Fibroblast of the conjunctiva (primary cell): Measurements from ENCODE around the gene UVSSA.
"Not testable (repeated sequence)": the region's sequence is repeated elsewhere in the genome, so short reads cannot be mapped to it uniquely, and the experiment has no call there.

Source experiments
- DNase-seq: peaks from one replicate; pipeline ENCODE4 v3.0.0-alpha.2; 2010; ENCODE audit warnings: low read depth

UVSSA gene

DNA sequence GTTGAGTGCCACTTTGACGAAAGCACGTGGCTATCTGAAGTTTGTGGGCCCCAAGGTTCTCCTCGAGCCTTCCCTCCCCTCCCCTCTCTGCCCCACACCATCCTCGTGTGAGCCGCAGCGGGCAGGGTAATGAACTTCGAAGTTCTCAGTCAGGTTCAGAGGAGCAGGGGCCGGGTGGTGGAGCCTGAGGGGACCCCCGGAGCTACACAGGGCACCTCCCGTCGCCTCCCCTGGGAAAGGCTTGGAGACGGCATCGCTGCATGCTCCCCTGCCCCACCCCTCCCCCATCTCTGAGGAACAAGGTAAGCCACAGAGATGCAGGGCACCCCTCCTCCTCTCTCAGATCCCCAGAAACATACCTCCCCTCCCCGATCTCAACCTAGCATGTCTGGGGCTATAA, 62.1 kb downstream of the UVSSA start:
- no peak for DNase-seq

DNA sequence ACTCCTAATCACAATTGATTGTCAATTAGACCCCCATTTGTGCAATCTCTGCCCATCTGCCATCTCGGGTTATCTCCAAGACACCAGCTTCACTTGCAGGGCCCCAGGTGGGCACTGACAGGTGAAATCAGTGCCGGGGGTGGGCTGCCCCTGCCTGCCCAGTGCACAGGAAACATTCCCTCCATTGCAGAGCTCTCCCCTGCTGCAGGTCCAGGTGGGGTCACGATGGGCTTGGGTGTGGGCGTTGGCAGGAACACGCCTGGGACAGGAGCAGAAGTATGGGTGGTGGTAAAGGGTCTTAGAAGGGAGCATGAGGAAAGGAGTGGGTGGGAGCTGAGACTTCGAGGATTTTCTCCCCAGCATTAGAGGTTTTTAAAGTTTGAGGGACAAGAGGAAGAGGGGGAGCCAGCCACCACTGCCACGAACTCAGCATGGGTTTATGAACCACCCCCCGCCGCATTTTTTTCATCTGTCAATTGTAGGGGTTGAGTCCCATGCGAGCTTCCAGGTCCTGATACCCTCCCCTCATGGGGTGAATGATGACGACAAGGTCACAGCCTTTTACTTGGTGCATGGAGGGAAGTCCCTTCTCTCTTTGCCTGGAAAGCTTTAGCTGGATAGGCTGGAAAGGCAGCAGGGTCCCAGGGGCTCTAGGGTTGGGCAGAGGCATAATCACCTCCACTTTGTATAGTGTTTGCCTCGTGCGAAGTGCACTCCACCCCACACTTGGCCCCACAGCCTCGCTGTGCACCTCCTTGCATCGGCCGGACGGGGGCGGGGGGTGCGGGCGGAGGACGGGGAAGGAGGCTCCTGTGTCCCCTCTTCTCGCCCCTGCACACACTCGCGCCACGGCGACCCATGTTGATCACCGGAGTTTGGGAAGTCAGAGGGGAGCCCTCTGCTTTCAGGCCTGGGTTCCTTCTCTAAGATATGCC, 62.8 kb downstream of the UVSSA start:
- DNase-seq: no peak

DNA sequence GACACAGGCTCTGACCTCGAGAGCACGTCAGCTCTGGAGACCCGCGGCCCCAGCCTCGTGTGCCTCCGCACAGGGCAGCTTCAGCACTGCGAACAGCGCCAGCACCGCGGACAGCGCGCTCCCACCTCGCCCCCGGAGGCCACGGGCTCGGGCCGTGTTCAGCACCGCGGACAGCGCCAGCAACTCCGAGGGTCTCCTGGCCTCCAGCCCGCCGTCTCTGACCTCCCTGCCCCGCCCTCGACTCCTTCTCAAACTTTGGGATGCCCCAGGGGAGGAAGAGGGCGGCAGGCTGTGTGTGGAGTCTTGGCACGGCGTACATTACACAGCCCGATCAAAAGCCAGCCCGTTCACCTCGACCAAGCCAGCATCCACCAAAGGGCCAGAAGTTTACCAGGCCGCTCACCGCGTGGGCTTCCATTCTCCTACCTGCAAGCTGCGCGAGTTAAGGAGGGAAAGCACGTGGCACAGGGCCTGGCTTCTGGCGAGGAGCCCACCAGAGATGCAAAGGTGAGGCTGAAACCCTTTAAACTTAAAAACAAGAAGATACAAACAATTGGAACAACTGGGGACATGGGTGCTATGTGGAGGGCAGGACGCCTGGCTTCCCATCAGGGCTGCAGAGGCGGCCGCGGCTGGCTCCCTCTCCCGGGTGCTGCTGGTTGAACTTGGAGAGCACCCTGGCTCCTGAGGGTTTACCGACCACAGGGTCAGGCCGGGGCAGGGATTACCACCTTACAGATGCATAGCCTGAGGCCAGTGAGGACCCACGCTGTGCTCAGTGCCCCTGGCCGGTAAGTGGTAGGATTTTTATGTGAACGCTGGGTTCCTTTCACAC, 63.7 kb downstream of the UVSSA start:
- DNase-seq: no peak

DNA sequence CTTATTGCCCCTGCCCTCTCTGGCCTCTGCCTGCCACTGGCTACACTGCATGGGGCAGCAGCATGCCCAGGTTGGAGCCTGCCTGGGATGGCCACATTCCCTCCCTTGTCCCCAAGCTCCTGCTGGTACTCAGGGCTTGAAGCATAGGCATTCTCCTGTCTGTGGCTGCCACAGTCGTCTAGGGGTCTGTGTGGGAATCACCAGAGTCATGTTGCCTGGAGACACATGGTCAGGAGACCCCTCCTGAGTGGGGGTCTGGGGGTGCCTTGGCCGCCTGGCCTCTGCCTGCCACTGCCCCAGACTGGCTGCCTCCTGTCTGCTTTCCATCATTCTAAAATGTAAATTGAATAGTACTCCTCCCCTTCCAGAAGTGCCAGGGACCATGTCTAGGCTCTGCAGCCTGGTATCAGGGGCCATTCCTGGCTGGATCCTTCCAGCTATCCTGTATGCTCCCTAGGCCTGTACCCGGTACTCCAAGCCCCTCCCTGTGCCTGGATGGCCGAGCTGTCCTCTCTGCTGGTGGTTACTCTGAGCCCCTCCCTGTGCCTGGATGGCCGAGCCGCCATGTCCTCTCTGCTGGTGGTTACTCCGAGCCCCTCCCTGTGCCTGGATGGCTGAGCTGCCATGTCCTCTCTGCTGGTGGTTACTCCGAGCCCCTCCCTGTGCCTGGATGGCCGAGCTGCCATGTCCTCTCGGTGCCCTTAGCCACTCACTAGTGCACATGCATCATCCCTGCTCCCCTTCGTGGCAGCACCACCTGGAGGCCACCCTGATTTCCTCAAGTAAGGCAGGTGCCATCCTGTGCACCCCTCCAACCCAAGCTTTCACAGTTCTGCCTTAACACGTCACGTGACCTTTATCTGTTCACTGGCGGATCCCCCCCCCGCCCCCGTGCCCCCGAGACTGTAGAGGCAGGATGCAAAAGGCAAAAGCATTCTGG, 64.7 kb downstream of the UVSSA start:
- DNase-seq: no peak

DNA sequence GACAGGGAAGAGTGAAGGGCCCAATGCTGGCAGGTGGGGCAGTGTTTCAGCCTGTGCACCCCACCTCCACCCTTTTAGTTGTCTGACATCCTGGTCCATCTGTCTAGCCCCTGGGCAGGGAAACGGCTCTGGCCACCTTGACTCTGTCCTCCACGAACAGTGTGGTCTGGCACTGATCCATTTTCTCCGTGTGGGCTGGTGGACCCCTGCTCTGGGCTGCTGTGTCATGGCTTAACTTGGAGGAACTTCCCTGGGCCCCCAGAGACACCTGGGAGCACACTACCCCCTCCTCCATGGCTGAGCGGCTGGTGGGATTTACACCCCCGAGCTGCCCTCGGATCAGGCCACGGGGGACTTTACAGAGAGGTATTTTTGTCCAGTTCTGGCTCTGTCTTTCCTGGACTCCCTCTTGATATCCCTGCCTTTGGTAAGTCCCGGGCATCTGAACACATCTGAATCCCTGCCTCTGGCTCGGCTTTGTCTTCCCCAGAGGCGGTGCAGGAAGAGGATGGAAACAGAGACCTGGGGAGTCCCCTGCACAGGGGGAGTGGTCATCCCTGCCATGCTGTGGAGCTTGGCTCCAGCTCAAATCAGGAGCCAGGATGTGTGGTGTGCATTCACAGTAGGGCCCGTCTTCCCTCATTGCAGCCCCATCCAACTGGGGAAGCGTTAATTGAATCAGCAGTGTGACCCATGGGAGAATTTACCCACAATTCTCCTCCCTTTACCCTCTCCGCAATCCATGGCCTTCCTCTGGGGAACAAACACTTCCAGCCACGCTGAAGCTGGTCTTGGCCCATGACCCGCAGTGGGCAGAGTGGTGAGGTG, 65.6 kb downstream of the UVSSA start:
- DNase-seq: no peak

DNA sequence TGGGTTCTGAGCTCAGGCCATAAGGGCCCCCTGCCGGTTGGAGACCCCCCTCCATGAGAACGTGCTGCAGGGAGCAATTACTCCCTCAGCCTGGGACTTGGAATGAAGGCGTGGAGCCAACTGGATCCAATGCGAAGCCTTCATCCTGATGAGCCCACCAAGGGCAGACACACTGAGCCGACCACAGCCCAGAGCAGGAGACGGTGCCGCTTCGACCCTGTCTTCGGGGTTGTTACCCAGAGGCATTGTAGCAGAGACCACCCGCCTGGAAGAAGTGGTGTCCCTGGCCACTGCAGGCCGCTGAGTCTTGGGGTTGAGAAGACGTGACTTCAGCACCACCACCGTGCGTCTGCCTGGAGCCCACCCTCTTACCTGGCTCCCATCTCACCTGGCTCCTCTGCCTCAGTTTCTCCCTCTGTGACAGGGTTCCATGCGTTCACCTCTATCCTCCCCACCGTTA, 66.2 kb downstream of the UVSSA start:
- DNase-seq: no peak

DNA sequence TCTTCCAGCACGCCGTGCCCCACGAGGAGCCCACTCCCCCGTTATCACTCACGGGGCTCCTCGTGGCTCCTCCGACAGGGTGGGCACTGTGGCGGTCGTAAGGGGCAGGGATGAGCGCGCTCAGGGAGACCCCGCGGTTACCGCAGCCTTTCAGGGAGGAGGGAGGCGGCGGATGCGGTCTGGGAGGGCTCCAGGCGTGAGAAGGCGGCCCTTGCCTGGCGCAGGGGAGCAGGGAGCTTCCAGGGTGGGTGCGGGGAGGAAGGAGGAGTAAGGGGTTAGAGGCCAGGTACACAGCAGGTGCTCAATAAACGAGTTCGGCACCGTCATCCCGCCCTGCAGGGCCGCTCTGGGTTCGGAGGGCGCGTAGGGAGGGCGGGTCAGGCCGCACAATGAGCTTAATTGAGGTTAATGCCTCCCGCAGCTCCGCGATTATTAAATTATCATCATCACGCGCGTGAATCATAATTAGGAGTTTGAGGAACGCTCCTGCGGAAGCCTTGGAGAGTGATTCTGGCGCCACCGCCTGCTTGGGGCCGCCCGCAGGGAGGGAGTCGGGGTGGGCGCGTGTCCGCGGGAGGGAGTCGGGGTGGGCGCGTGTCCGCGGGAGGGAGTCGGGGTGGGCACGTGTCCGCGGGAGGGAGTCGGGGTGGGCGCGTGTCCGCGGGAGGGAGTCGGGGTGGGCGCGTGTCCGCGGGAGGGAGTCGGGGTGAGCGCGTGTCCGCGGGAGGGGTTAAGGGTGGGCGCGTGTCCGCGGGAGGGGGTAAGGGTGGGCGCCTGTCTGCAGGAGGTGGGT, 66.9 kb downstream of the UVSSA start:
- no peak for DNase-seq

DNA sequence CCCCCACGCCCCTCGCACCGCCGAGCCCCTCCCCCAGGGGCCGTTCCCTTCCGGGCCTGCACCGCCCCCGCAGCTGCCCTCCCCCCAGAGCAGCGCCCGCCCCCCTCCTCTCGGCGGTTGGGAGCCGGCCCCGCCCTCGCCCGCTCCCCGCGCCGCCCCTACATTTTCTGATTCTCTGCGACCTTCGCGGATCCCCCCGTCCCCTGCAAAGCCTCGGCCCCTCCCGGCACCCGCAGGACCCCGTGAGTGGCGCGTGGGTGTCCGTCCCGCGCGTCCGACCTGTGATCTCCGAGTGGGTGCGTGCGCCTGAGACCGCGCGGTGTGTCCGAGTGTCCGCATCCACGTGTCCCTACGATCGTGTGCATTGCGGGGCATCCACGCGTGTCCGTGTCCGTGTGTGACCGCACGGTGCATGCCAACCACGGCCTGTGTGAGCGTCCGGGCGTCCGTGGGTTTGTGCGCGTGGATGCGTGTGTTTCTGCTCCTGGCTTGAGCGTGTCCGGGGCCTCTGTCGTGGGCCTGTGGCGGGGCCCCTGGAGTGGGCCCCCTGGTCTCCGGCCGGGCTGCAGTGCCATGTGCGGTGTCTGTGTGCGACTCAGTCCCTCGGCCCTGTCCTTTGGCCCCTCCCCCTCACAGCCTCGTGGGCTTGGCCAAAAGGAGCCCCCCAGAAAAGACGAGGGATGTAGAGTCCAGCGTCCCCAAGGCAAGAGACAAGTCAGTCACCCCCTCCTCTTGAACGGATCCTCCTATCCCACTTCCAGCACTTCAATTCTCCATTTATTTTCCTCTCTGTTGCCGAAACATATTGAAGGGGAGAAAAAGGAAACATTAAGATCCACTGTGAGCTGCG, 68.0 kb downstream of the UVSSA start:
- no peak for DNase-seq

DNA sequence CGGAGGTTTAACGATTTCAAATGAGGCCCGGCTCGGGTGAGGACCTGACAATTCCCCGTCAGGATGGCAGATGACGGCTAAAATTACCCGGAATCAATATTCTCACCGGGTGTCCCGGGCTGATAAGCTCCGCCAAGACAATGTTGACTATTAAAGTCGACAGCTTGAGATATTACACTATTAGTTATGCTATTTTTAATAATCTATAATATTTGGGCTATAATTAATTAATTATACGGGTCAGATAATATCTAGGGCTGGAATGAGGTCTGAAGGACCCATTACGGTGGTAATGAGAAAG, 68.6 kb downstream of the UVSSA start:
- no peak for DNase-seq

DNA sequence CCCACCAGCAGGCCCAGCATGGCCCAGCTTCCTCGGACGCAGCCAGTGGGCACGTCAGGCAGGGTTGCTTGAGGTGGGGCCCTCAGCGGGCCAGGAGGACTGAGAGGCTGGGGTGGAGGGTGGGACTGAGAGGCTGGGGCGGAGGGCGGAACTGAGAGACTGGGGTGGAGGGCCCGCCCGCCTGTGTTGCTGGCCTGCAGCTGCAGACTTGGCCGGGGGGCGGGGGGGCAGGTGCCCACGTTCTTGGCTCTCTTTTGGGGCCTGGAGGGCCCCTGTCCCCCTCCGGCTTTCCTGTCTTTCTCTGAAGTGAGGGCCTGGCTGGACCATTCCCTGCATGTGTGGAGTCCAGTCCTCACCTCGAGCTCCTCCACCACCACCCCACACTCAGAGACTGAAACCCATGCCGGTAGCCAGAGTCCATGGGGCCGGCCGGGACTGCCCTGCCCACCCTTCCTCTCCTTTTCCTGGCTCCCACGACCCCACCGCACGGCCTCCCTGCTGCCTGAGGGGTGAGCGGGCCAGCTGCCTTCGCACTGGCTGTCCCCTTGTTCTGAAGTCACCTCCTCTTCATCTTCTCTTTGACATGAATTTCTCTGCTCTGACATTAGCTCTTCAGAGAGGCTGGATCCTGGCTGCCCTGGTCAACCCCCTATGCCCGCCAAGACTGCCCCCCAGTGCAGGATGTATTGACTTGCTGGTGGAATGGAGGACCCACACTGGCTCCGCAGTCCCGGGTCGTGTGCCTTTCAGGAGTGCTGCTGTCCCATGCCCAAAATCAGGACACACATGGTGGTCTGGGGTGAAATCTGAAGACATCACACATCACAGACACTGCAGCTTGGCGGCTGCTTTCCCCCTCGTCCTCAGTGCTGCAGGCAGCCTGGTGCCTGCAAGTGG, 69.3 kb downstream of the UVSSA start:
- DNase-seq: no peak

DNA sequence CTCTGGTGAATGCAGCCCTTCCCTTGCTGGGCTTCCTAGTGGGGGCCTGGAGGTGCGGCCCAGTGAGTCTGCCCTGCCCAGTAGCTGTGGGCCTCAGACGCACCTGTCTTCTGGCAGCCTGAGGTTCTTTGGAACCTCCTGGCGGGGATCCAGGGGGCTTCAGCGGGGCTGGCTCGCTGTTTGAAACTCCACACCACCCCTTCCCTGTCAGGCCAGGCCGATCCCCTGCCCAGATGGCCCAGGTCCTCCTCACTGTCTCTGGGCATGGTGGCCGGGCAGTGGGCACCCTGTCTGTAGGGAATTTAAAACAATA, 69.9 kb downstream of the UVSSA start:
- no peak for DNase-seq

DNA sequence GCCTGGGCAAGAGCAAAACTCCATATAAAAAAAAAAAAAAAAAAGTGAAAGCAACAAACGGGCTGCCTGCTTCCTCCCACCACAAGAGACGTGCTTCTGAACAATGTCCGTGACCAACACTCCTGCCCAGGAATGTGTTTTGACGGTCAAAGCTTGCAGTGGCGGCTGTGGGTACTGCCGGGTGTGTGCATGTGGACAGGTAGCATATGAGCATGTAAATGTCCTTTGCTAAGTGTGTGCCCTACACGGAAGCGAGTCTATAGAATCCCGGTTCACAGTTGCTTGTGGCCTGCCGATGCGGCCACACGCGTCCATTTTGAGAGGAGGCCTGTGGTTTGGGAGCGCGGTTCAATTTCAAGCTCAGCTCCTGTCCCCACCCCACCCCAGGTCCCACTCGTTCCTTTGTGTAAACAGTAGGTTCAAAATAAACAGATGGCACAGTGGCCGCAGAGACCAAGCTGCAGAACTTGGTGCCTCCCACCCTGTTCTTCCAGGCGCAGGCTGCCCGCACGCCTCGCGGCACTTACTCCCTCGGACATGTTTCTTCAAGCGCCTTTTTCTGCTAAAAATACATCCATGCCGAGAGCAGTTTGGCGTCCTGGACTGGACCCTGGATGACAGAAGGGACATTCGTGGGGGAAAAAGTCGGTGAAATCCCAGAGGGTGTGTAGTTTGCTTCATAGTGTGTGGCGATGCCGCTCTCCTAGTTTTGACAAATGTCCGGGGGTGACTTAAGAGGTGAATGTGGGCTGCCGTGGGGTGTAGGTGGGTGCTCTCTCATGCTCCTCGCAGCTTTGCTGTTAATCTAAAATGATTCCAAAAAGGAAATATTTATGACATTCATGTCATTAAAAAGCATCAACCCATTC, 70.7 kb downstream of the UVSSA start:
- no peak for DNase-seq

DNA sequence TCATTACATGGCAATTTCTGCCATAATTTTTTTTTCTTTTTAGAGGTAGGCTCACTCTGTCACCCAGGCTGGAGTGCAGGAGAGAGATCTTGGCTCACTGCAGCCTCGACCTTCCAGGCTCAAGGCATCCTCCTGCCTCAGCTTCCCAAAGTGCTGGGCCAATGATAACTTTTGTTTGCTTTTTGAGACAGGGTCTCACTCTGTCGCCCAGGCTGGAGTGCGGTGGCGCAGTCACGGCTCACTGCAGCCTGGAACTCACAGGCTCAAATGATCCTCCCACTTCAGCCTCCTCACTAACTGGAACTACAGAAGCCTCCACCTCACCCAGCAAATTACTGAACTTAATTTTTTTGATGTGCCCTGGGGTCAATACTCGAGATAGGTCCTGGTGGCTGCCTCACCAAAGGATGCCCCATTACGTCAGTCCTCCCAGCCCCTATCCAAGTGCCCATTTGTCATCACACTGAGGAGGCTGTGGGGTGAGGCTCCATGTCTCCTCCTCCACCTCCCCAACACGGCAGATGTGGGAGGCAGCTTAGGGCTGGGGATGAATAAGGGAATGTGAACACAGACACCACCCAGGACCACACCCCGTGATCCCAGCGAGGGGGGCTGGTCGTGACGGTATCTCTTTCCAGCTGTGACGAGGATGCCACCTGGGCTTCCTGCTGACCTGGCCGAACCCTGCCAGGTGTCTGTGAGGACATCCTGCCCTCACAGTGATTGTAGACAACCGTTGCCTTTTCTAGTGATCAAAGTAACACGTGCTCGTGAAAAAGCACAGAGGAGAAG, 71.7 kb downstream of the UVSSA start:
- no peak for DNase-seq

DNA sequence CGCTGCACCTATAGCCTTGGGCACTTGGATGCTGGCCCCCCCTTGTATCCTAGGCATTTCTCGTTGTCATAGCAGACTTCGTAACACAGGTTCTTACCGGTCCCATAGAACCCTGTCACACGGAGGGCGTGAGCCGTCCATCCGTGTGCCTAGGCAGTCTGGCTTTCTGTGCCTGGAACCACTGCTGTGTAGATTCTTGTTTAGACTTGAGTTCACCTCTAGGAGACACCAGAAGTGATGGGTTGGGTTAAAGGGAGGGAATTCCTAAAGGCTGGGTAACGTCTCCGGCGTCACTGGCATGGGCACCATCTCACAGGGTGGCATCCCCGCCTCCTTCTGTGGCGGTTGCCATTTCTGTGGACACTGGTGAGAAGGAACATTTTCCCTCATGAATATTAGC, 72.7 kb downstream of the UVSSA start:
- no peak for DNase-seq

DNA sequence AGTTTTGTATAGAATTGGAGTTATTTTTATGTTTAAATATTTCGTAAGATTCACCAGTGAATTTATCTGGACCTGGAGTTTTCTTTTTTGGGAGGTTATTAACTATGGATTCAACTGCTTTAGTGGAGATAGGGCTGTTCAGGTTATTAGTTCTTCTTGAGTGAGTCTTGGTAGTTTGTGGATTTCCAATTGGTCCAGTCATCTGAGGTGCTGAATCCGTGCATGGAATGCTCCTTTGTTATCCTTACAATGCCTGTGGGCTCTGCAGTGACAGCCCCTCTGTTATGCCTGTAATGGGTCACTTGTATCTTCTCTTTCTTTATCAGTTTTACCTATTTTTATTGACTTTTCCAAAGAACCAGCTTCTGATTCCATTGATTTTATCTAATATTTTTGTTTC, 74.6 kb downstream of the UVSSA start:
- DNase-seq: no peak

DNA sequence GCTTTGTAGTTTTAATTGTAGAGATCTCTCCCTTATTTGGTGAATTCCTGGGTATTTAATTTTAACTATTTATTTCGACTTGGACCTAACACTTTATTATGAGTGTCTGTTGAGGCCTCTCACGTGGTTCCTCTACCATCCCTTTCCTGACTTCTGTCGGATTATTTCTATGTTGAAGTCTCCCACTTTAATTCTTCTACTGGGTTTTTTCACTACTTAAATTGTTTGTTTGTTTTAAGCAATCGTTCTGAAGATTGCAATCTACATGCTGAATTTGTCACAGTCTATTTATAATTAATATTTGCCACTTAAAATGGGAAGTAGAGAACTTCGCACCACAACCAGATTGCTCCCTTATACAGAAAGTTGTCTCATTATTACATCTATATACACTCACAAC, 80.0 kb downstream of the UVSSA start:
- DNase-seq: no peak

DNA sequence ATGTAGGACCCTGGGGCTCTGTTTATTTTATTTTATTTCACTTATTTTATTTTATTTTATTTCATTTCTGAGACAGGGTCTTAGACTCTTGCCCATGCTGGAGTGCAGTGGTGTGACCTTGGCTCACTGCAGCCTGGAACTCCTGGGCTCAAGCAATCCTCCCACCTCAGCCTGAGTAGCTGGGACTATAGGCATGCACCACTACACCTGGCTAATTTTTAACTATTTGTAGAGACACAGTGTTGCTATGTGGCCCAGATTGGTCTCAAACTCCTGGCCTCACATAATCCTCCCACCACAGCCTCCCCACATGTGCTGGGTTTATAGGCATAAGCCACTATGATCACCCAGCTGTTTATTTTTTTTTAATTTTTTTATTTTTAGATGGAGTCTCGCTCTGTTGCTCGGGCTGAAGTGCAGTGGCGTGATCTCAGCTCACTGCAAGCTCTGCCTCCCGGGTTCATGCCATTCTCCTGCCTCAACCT, 96.7 kb downstream of the UVSSA start:
- DNase-seq: not testable (repeated sequence)
